HL-60 (cell line): Measurements from ENCODE around the gene RIC8A.

ENCODE experiments used
- DNase-seq, 2 experiments: peaks; one replicate each; pipeline ENCODE4 v3.0.0-alpha.2; 2010 to 2020; ENCODE audit warnings: low read depth in 1 of 2, low spot score in 1 of 2
- H3K27ac ChIP-seq: fragments of 250-450 bp; sonication (Bioruptor Pico); replicated peaks from 2 replicates; pipeline ENCODE4 v1.5.1; 2020; ENCODE audit warnings: mild to moderate bottlenecking, moderate library complexity
- H3K27me3 ChIP-seq: fragments of 250-450 bp; sonication (Bioruptor Pico); 2 replicates; pipeline ENCODE4 v1.5.1; 2021; ENCODE audit warnings: mild to moderate bottlenecking, moderate library complexity; ENCODE audit not compliant: insufficient read depth, poor library complexity, severe bottlenecking
- H3K4me3 ChIP-seq: replicated peaks from 2 replicates; pipeline ENCODE4 v1.5.1; 2011; ENCODE audit warnings: mild to moderate bottlenecking, control low read depth, low read length; ENCODE audit not compliant: insufficient read depth
- GABPA ChIP-seq: IDR thresholded peaks from 2 replicates; pipeline ENCODE4 v1.6.1; 2012; ENCODE audit warnings: low read depth
- POLR2AphosphoS5 ChIP-seq: IDR thresholded peaks from 2 replicates; pipeline ENCODE4 v1.6.1; 2012; ENCODE audit warnings: low read depth
- SPI1 ChIP-seq: IDR thresholded peaks from 2 replicates; pipeline ENCODE4 v1.6.1; 2012; ENCODE audit warnings: low read depth, mild to moderate bottlenecking, borderline replicate concordance
- TF ChIP-seq, protein P1 (sequence below): IDR thresholded peaks from one replicate; pipeline ENCODE4 v1.5.1; 2011; ENCODE audit warnings: low read length, control low read depth, inconsistent platforms; ENCODE audit not compliant: insufficient read depth
- TF ChIP-seq, protein P2 (sequence below): IDR thresholded peaks from 2 replicates; pipeline ENCODE4 v1.6.1; 2012; ENCODE audit warnings: low read depth; ENCODE audit not compliant: insufficient replicate concordance

Gene RIC8A

DNA sequence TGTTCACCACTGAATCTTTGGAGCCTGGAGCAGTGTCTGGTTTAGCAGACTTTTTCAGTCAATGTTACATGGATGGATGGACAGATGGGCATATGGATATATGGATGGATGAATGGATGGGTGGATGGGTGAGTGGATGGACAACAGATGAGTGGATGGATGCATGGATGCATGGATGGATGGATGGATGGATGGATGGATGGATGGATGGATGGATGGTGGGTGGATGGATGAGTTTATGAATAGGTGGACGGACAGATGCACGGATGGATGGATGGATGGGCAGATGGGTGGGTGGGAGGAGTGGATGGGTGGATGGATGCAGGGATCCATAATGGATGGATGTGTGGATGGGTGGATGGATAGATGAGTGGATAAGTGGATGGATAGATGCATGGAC, 48.3 kb downstream of the RIC8A start:
- no peak overlapping the region for H3K4me3 ChIP-seq
- TF ChIP-seq POLR2AphosphoS5 (no peak), SPI1 (no peak), GABPA (no peak)
- TF ChIP-seq, protein P1, sequence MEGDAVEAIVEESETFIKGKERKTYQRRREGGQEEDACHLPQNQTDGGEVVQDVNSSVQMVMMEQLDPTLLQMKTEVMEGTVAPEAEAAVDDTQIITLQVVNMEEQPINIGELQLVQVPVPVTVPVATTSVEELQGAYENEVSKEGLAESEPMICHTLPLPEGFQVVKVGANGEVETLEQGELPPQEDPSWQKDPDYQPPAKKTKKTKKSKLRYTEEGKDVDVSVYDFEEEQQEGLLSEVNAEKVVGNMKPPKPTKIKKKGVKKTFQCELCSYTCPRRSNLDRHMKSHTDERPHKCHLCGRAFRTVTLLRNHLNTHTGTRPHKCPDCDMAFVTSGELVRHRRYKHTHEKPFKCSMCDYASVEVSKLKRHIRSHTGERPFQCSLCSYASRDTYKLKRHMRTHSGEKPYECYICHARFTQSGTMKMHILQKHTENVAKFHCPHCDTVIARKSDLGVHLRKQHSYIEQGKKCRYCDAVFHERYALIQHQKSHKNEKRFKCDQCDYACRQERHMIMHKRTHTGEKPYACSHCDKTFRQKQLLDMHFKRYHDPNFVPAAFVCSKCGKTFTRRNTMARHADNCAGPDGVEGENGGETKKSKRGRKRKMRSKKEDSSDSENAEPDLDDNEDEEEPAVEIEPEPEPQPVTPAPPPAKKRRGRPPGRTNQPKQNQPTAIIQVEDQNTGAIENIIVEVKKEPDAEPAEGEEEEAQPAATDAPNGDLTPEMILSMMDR = no peak
- TF ChIP-seq, protein P2, sequence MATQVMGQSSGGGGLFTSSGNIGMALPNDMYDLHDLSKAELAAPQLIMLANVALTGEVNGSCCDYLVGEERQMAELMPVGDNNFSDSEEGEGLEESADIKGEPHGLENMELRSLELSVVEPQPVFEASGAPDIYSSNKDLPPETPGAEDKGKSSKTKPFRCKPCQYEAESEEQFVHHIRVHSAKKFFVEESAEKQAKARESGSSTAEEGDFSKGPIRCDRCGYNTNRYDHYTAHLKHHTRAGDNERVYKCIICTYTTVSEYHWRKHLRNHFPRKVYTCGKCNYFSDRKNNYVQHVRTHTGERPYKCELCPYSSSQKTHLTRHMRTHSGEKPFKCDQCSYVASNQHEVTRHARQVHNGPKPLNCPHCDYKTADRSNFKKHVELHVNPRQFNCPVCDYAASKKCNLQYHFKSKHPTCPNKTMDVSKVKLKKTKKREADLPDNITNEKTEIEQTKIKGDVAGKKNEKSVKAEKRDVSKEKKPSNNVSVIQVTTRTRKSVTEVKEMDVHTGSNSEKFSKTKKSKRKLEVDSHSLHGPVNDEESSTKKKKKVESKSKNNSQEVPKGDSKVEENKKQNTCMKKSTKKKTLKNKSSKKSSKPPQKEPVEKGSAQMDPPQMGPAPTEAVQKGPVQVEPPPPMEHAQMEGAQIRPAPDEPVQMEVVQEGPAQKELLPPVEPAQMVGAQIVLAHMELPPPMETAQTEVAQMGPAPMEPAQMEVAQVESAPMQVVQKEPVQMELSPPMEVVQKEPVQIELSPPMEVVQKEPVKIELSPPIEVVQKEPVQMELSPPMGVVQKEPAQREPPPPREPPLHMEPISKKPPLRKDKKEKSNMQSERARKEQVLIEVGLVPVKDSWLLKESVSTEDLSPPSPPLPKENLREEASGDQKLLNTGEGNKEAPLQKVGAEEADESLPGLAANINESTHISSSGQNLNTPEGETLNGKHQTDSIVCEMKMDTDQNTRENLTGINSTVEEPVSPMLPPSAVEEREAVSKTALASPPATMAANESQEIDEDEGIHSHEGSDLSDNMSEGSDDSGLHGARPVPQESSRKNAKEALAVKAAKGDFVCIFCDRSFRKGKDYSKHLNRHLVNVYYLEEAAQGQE = no peak
- H3K27me3 ChIP-seq = no peaks in the 10 kb centered on the region
- no peak for DNase-seq
- H3K27ac ChIP-seq = no peak overlapping the region

DNA sequence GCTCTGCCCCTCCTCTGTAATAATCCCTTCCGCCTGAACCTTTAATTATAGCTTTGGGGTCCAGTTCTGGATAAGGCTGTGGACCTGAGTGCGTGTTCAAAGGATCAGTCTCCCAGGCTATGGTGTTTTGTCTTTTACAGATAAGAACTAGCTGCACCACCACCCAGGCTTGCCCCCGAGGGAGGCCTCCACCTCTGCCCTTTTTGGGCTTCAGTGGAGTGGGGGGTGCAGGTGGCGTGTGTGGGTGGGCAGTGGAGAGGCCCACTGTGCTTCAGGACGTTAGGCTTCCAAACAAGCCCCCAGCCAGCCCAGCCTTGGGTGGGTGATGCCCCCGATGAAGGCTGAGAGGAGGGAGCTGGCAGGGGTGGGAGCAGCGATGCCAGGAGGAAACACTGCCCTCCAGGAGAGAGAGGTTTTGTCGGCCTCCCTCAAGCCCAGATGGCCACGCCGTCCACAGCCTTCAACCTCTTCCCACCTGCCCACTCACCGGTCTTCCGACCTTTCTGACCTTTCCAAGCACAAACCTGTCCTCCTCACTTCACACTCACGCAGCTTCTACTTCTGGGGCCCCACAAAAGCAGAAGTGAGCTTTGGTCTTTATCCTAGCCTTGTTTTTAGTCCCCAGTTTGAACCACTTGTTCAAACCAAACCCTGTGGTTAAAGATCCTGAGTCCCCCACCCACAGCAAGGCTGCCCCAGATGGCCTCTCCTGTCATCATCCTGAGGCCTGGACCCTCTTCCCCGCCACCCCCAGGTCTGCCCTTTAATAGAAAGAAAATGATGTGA, 49.6 kb downstream of the RIC8A start:
- H3K27ac ChIP-seq = no peak overlapping the region
- no peaks in the 10 kb centered on the region for H3K27me3 ChIP-seq
- peak; percentile 94 for TF ChIP-seq SPI1
- no peak for TF ChIP-seq POLR2AphosphoS5
- no peak for TF ChIP-seq GABPA
- no peak overlapping the region for H3K4me3 ChIP-seq
- DNase-seq = peak in 1 of 2 experiments; percentile 30

DNA sequence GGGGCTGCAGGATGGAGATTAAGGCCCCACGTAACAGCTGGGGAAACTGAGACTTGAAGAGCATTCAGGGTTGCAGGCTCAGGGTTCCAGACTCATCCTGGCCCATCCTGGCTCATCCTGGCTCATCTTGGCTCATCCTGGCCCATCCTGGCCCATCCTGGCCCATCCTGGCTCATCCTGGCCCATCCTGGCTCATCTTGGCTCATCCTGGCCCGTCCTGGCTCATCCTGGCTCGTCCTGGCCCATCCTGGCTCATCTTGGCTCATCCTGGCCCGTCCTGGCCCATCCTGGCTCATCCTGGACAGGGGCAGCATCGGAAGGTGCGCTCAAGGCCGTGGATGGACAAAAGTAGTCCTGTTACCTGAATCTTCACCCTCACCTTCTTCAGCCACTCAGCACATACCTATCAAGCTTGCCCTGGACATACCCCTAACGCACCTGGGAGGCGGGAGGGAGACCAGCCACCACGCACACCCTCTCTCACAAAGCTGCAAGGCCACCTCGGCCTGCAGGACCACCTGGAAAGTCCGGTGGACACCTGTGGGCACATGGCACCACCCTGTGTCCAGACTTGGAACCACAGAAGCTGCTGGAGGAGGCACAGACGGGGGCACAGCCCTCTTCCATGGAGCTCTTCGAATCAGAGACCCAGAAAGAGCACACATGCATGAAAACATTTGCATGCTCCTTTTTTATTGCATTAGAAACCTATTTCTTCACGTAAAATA, 50.4 kb downstream of the RIC8A start:
- H3K27me3 ChIP-seq = no peaks in the 10 kb centered on the region
- H3K4me3 ChIP-seq = no peak overlapping the region
- no peak for DNase-seq
- no peak overlapping the region for H3K27ac ChIP-seq
- TF ChIP-seq, protein P2 = no peak
- TF ChIP-seq SPI1 = no peak
- TF ChIP-seq POLR2AphosphoS5 = no peak
- TF ChIP-seq GABPA = no peak
- TF ChIP-seq, protein P1 = no peak

DNA sequence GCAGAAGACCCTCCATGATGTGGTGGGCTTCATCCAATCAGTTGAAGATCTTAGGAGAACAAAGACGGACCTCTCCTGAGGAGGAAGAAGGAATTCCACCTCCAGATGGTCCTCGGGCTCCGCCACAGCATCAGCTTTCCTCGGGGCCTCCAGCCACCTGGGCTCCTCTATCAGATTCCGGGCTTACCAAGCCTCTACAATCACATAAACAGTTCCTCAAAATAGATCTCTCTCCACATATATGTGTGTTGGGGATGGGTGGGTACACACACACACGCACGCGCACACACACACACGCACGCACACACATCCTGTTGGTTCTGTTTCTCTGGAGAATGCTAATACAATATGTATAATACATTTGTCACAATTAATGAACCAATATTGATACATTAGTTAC, 51.9 kb downstream of the RIC8A start:
- no peaks in the 10 kb centered on the region for H3K27me3 ChIP-seq
- TF ChIP-seq SPI1 (peak; percentile 50; the same call in 1 of the 2 replicates), POLR2AphosphoS5 (no peak), GABPA (no peak)
- no peak for DNase-seq

More for the DNA sequence above, 51.9 kb downstream of the RIC8A start:
- no peak overlapping the region for H3K27ac ChIP-seq
- no peak overlapping the region for H3K4me3 ChIP-seq
